OCI-LY7 (cell line): ENCODE results near the gene NGEF. TPM values are rescaled to one million over a fixed set of nuclear protein-coding genes. Genes with fewer than 3 reads are reported as not detected.

Experiments used
- BruUV-seq: library from RNA; stranded (reverse); fragments of 400-500 nt; replicated peaks from 2 replicates; lab custom pipeline; 2021; lab: Mats Ljungman, UMichigan
- CTCF ChIA-PET: fragments of 300-600 bp; sonication (Branson Sonifier 250); formaldehyde crosslinking; loops from one replicate; lab custom pipeline; 2022; ENCODE audit warnings: antibody characterized with exemption; ENCODE audit not compliant: unreplicated experiment; lab: Charles Lee
- POLR2A ChIA-PET: fragments of 300-600 bp; sonication (Branson Sonifier 250); formaldehyde crosslinking; loops from one replicate; lab custom pipeline; 2022; ENCODE audit warnings: antibody characterized with exemption; lab: Charles Lee
- DNase-seq: peaks from one replicate; pipeline ENCODE4 v3.0.0-alpha.2; 2015; ENCODE audit warnings: low spot score
- H2AFZ ChIP-seq: fragments of 200-600 bp; sonication (generic), shearing (Covaris generic); 2 replicates; pipeline ENCODE4 v1.6.1; 2014; ENCODE audit warnings: mild to moderate bottlenecking, antibody characterized with exemption, low read length, moderate library complexity
- H3K27ac ChIP-seq: fragments of 200-600 bp; sonication (generic); 2 replicates; pipeline ENCODE4 v1.5.1; 2014; ENCODE audit warnings: mixed run types, low read depth, mild to moderate bottlenecking, moderate library complexity, low read length, inconsistent platforms; ENCODE audit not compliant: poor library complexity, severe bottlenecking
- H3K36me3 ChIP-seq: fragments of 200-600 bp; sonication (generic); 2 replicates; pipeline ENCODE4 v1.6.1; 2014; ENCODE audit warnings: mild to moderate bottlenecking, antibody characterized with exemption, low read length, moderate library complexity, mixed read lengths; ENCODE audit not compliant: insufficient read depth
- H3K4me1 ChIP-seq: fragments of 200-600 bp; sonication (generic); 2 replicates; pipeline ENCODE4 v1.5.1; 2014; ENCODE audit warnings: mild to moderate bottlenecking, low read length; ENCODE audit not compliant: insufficient read depth, poor library complexity, severe bottlenecking
- H3K4me2 ChIP-seq: fragments of 200-600 bp; sonication (generic); 2 replicates; pipeline ENCODE4 v1.6.1; 2014; ENCODE audit warnings: mild to moderate bottlenecking, low read length
- H3K4me3 ChIP-seq: fragments of 200-600 bp; sonication (generic); 2 replicates; pipeline ENCODE4 v1.5.1; 2014; ENCODE audit warnings: mild to moderate bottlenecking, low read depth, low read length; ENCODE audit not compliant: poor library complexity, severe bottlenecking
- H3K79me2 ChIP-seq: fragments of 200-600 bp; sonication (generic); 2 replicates; pipeline ENCODE4 v1.6.1; 2016; ENCODE audit warnings: low read depth, mild to moderate bottlenecking, low read length, moderate library complexity, mixed read lengths; ENCODE audit not compliant: insufficient read depth
- H3K9me2 ChIP-seq: fragments of 200-600 bp; sonication (generic); 2 replicates; pipeline ENCODE4 v1.6.1; 2016; ENCODE audit warnings: mild to moderate bottlenecking, low read length, mixed read lengths; ENCODE audit not compliant: insufficient read depth
- H3K9me3 ChIP-seq: fragments of 200-600 bp; sonication (generic); 2 replicates; pipeline ENCODE4 v1.6.1; 2014; ENCODE audit warnings: mild to moderate bottlenecking, mixed run types, low read length, mixed read lengths
- H4K20me1 ChIP-seq: fragments of 200-600 bp; sonication (generic); 2 replicates; pipeline ENCODE4 v1.6.1; 2014; ENCODE audit warnings: mild to moderate bottlenecking, antibody characterized with exemption, low read length, moderate library complexity, mixed read lengths; ENCODE audit not compliant: insufficient read depth
- CTCF ChIP-seq: fragments of 200-600 bp; sonication (generic); conservative IDR thresholded peaks from 2 replicates; pipeline ENCODE4 v1.5.1; 2014; ENCODE audit warnings: mild to moderate bottlenecking, antibody characterized with exemption, low read length, moderate library complexity, mixed read lengths
- EZH2phosphoT487 ChIP-seq: fragments of 200-600 bp; sonication (generic); IDR thresholded peaks from 2 replicates; pipeline ENCODE4 v1.6.1; 2018; ENCODE audit warnings: low read depth, borderline replicate concordance, mild to moderate bottlenecking, mixed run types, antibody characterized with exemption, low read length, moderate library complexity, mixed read lengths
- intact Hi-C: fragments of 100-400 bp; cut with micrococcal nuclease; formaldehyde crosslinking; loops from one replicate; pipeline ENCODE4 v1.10.0; 2022; ENCODE audit not compliant: unreplicated experiment
- total RNA-seq, 2 experiments: library from RNA; depleted of rRNA in 1 of 2; stranded (reverse); fragments of >200 nt in 1 of 2; shearing (Covaris generic) in 1 of 2; gene quantifications; 2 replicates each; pipeline ENCODE4 v1.2.3, GENCODE V29; 2014 to 2022

Gene NGEF
- total RNA-seq, 2 experiments from 2014 or later: 0.82 TPM; not detected in 1

GRCh38 chr2:232951891-232952290 lies 61.2 kb downstream of the NGEF start:
- Histone ChIP-seq H3K4me3 (no peak overlapping the region), H3K4me2 (no peak overlapping the region), H3K36me3 (no peaks in the 10 kb centered on the region), H3K9me3 (no peaks in the 10 kb centered on the region), H3K79me2 (no peaks in the 10 kb centered on the region), H2AFZ (no peak overlapping the region), H3K27ac (no peak overlapping the region), H3K4me1 (peaks cover 29% of the 10 kb centered on the region), H3K9me2 (no peaks in the 10 kb centered on the region), H4K20me1 (no peaks in the 10 kb centered on the region)
- intact Hi-C loops: no loop called here
- DNase-seq: no peak
- ChIA-PET POLR2A (no interaction called here), CTCF (no interaction called here)
- TF ChIP-seq EZH2phosphoT487 (no peak), CTCF (no peak)
- no TSS peak for BruUV-seq

GRCh38 chr2:232951181-232951580 lies 61.9 kb downstream of the NGEF start:
- TF ChIP-seq EZH2phosphoT487 (no peak), CTCF (no peak)
- Histone ChIP-seq H2AFZ (no peak overlapping the region), H3K27ac (no peak overlapping the region), H3K4me2 (no peak overlapping the region), H3K9me3 (no peaks in the 10 kb centered on the region), H4K20me1 (no peaks in the 10 kb centered on the region), H3K4me1 (peaks cover 22% of the 10 kb centered on the region), H3K36me3 (no peaks in the 10 kb centered on the region), H3K9me2 (no peaks in the 10 kb centered on the region), H3K4me3 (no peak overlapping the region), H3K79me2 (no peaks in the 10 kb centered on the region)
- intact Hi-C loops: no loop called here
- POLR2A ChIA-PET: no interaction called here
- DNase-seq: no peak
- no TSS peak for BruUV-seq
- CTCF ChIA-PET: no interaction called here

- peaks cover 17% of the 10 kb centered on the region for H3K4me1 ChIP-seq
- intact Hi-C loops: no loop called here
- no peaks in the 10 kb centered on the region for H3K79me2 ChIP-seq
- no peak overlapping the region for H3K4me3 ChIP-seq
- no peaks in the 10 kb centered on the region for H3K36me3 ChIP-seq
- H3K9me2 ChIP-seq: no peaks in the 10 kb centered on the region
- H4K20me1 ChIP-seq: no peaks in the 10 kb centered on the region
- no TSS peak for BruUV-seq
- no peak overlapping the region for H3K27ac ChIP-seq
- no peak overlapping the region for H3K4me2 ChIP-seq
- CTCF ChIA-PET: no interaction called here
- POLR2A ChIA-PET: no interaction called here
- no peak overlapping the region for H2AFZ ChIP-seq
- no peak for TF ChIP-seq CTCF
- TF ChIP-seq EZH2phosphoT487: no peak
- no peak for DNase-seq
- no peaks in the 10 kb centered on the region for H3K9me3 ChIP-seq
Observed at GRCh38 chr2:232950751-232951150, 62.3 kb downstream of the NGEF start.
